Measurements from ENCODE around the gene ARHGAP44.
A peak's percentile ranks its signal among the peaks of the same experiment; 100 is the strongest.

ARHGAP44 gene

GRCh38 chr17:12967962-12968361 lies 178.7 kb downstream of the ARHGAP44 start:
- H3K9me3 ChIP-seq (ENCODE audit: insufficient read depth, low read depth, low read length): no peaks in the 10 kb centered on the region
- no peak overlapping the region for H3K18ac ChIP-seq (ENCODE audit: low read length)
- WGBS (ENCODE audit: extremely low coverage, insufficient coverage, insufficient read length): no CpG with 5 or more reads among the region's 11 CpGs
- no peak overlapping the region for H2BK12ac ChIP-seq (ENCODE audit: low read length)
- no peak overlapping the region for H2AFZ ChIP-seq (ENCODE audit: insufficient read depth, low read length, poor library complexity)
- peaks cover 0 to 5% of the 10 kb centered on the region in 2 experiments for H3K36me3 ChIP-seq (ENCODE audit: control insufficient read depth in 1 of 2, insufficient read depth in 2 of 2, low read length in 2 of 2)
- H3K79me1 ChIP-seq (ENCODE audit: low read length): no peaks in the 10 kb centered on the region
- no peak overlapping the region for H3K4ac ChIP-seq (ENCODE audit: low read depth, low read length)
- H4K91ac ChIP-seq (ENCODE audit: low read depth, low read length): no peak overlapping the region
- no peak overlapping the region for H3K14ac ChIP-seq (ENCODE audit: low read length)
- H2AK5ac ChIP-seq (ENCODE audit: low read length): no peak overlapping the region
- H3K4me3 ChIP-seq (ENCODE audit: low read depth, low read length): no peak overlapping the region
- no peak overlapping the region for H4K8ac ChIP-seq (ENCODE audit: low read depth, low read length)
- H3K79me2 ChIP-seq (ENCODE audit: control insufficient read depth, insufficient read depth, low read length, poor library complexity): no peaks in the 10 kb centered on the region
- H3K27ac ChIP-seq (ENCODE audit: low read depth, low read length): no peak overlapping the region
- DNase-seq: no peak
- H3K27me3 ChIP-seq (ENCODE audit: insufficient read depth, low read length): no peaks in the 10 kb centered on the region
- no peak overlapping the region for H2BK120ac ChIP-seq (ENCODE audit: insufficient read depth, low read length, poor library complexity)
- H2BK5ac ChIP-seq (ENCODE audit: low read depth, low read length, poor library complexity): no peak overlapping the region
- H3K23ac ChIP-seq (ENCODE audit: low read length): no peak overlapping the region
- no peak overlapping the region for H4K12ac ChIP-seq (ENCODE audit: low read depth, low read length)
- H3K9ac ChIP-seq (ENCODE audit: low read length): no peak overlapping the region
- H3K4me2 ChIP-seq (ENCODE audit: low read length): no peak overlapping the region
- no peaks in the 10 kb centered on the region for H3K4me1 ChIP-seq (ENCODE audit: control insufficient read depth in 1 of 2, insufficient read depth in 2 of 2, low read length in 2 of 2)

DNA sequence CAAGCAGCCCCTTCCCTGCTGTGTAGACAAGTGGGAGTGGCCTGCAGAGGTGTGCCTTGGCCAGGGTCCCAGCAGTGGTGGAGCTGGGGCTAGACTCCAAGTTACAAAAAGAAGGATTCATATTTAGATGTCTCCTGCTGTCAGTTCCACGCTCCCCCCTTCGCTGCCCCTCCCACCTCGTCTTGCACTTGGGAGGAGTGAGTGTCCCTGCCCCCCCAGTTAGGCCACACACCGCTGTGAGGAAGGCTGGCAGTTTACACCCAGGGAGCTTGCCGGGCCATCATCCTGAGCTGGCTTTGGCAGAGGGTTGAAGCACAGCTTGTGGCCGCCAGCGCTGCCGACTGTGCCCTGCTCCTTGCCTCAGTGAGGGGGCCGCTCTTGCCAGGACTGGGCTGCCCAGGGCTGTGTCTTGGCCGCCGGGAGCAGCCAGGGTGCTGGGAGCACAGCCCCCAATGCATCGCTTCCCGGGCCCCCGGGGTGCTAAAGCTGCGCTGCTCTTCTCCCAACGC lies 184.3 kb downstream of the ARHGAP44 start:
- WGBS (ENCODE audit: extremely low coverage, insufficient coverage, insufficient read length): no CpG with 5 or more reads among the region's 16 CpGs
- Histone ChIP-seq H3K9ac (ENCODE audit: low read length) (no peak overlapping the region), H3K4ac (ENCODE audit: low read depth, low read length) (no peak overlapping the region)

GRCh38 chr17:12974005-12974531 lies 184.8 kb downstream of the ARHGAP44 start:
- no peaks in the 10 kb centered on the region for H3K79me1 ChIP-seq (ENCODE audit: low read length)
- H3K9me3 ChIP-seq (ENCODE audit: insufficient read depth, low read depth, low read length): peaks cover 2% of the 10 kb centered on the region

More for the DNA sequence above, 184.3 kb downstream of the ARHGAP44 start:
- Histone ChIP-seq H3K9me3 (ENCODE audit: insufficient read depth, low read depth, low read length) (peaks cover 2% of the 10 kb centered on the region), H2AFZ (ENCODE audit: insufficient read depth, low read length, poor library complexity) (peak overlapping the region; percentile 23), H3K27ac (ENCODE audit: low read depth, low read length) (no peak overlapping the region), H3K79me1 (ENCODE audit: low read length) (no peaks in the 10 kb centered on the region), H4K91ac (ENCODE audit: low read depth, low read length) (no peak overlapping the region), H4K8ac (ENCODE audit: low read depth, low read length) (no peak overlapping the region), H3K18ac (ENCODE audit: low read length) (no peak overlapping the region), H2BK120ac (ENCODE audit: insufficient read depth, low read length, poor library complexity) (no peak overlapping the region), H2BK5ac (ENCODE audit: low read depth, low read length, poor library complexity) (no peak overlapping the region), H3K14ac (ENCODE audit: low read length) (no peak overlapping the region), H2AK5ac (ENCODE audit: low read length) (no peak overlapping the region), H3K27me3 (ENCODE audit: insufficient read depth, low read length) (no peaks in the 10 kb centered on the region), H2BK12ac (ENCODE audit: low read length) (no peak overlapping the region), H3K79me2 (ENCODE audit: control insufficient read depth, insufficient read depth, low read length, poor library complexity) (no peaks in the 10 kb centered on the region), H3K4me2 (ENCODE audit: low read length) (peak overlapping the region; percentile 62), H4K12ac (ENCODE audit: low read depth, low read length) (no peak overlapping the region), H3K4me1 (ENCODE audit: control insufficient read depth in 1 of 2, insufficient read depth in 2 of 2, low read length in 2 of 2) (peaks cover 3 to 15% of the 10 kb centered on the region in 2 experiments), H3K36me3 (ENCODE audit: control insufficient read depth in 1 of 2, insufficient read depth in 2 of 2, low read length in 2 of 2) (no peaks in the 10 kb centered on the region), H3K23ac (ENCODE audit: low read length) (no peak overlapping the region), H3K4me3 (ENCODE audit: low read depth, low read length) (no peak overlapping the region)
- no peak for DNase-seq

DNA sequence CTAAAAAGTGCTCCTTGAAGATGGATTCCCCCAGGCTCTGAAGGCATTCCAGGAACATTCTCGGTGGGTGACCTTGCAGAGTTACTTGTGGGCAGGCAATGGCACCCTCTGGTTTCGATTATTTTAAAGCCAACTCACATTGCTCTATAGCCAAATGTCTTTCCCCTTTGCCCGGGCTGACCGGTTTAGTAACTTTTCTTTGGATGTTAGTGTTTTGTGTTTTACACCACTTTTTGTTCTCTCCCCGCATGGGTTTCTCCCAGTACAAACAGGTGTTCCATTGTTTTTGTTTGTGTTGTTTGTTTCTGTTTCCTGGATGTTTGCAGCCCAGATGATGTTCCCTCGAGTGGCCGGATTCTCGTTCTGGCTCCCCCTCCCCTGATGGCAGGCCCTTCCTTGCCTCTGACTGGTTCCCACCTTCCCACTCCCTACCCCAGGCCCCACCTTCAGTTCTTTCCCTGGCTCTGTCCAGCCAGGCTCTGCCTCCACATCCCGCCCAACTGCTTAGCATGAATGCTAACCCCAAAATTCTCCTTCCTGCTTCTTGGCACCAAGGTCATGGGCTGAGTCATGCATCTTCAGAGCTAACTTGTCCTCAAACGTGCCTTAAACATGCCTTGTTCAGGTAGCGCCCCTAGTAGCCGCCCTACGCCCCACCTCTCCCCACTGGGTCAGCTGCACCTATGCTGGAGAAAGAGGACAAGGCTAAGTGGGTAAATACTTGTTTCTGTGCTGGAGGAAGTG lies 187.9 kb downstream of the ARHGAP44 start:
- Histone ChIP-seq H2BK12ac (ENCODE audit: low read length) (no peak overlapping the region), H3K9me3 (ENCODE audit: insufficient read depth, low read depth, low read length) (peaks cover 2% of the 10 kb centered on the region), H3K79me1 (ENCODE audit: low read length) (no peaks in the 10 kb centered on the region), H4K91ac (ENCODE audit: low read depth, low read length) (no peak overlapping the region), H3K79me2 (ENCODE audit: control insufficient read depth, insufficient read depth, low read length, poor library complexity) (no peaks in the 10 kb centered on the region), H3K18ac (ENCODE audit: low read length) (no peak overlapping the region), H3K4ac (ENCODE audit: low read depth, low read length) (no peak overlapping the region), H3K4me1 (ENCODE audit: control insufficient read depth in 1 of 2, insufficient read depth in 2 of 2, low read length in 2 of 2) (peaks cover 3 to 15% of the 10 kb centered on the region in 2 experiments), H4K8ac (ENCODE audit: low read depth, low read length) (no peak overlapping the region), H3K14ac (ENCODE audit: low read length) (no peak overlapping the region), H3K36me3 (ENCODE audit: control insufficient read depth in 1 of 2, insufficient read depth in 2 of 2, low read length in 2 of 2) (no peaks in the 10 kb centered on the region), H3K27ac (ENCODE audit: low read depth, low read length) (no peak overlapping the region), H3K9ac (ENCODE audit: low read length) (no peak overlapping the region), H3K4me3 (ENCODE audit: low read depth, low read length) (no peak overlapping the region), H3K27me3 (ENCODE audit: insufficient read depth, low read length) (no peaks in the 10 kb centered on the region), H2BK5ac (ENCODE audit: low read depth, low read length, poor library complexity) (no peak overlapping the region), H2AFZ (ENCODE audit: insufficient read depth, low read length, poor library complexity) (no peak overlapping the region), H4K12ac (ENCODE audit: low read depth, low read length) (no peak overlapping the region), H2AK5ac (ENCODE audit: low read length) (no peak overlapping the region), H3K4me2 (ENCODE audit: low read length) (no peak overlapping the region), H3K23ac (ENCODE audit: low read length) (no peak overlapping the region), H2BK120ac (ENCODE audit: insufficient read depth, low read length, poor library complexity) (no peak overlapping the region)
- WGBS (ENCODE audit: extremely low coverage, insufficient coverage, insufficient read length): no CpG with 5 or more reads among the region's 13 CpGs
- DNase-seq: peak in 1 of 2 donors; percentile 16

More at GRCh38 chr17:12974005-12974531, 184.8 kb downstream of the ARHGAP44 start:
- Histone ChIP-seq H4K12ac (ENCODE audit: low read depth, low read length) (no peak overlapping the region), H4K8ac (ENCODE audit: low read depth, low read length) (no peak overlapping the region), H3K79me2 (ENCODE audit: control insufficient read depth, insufficient read depth, low read length, poor library complexity) (no peaks in the 10 kb centered on the region), H3K4ac (ENCODE audit: low read depth, low read length) (no peak overlapping the region), H3K4me2 (ENCODE audit: low read length) (peak overlapping the region; percentile 62), H2BK12ac (ENCODE audit: low read length) (no peak overlapping the region), H2AK5ac (ENCODE audit: low read length) (no peak overlapping the region), H3K36me3 (ENCODE audit: control insufficient read depth in 1 of 2, insufficient read depth in 2 of 2, low read length in 2 of 2) (no peaks in the 10 kb centered on the region), H3K4me1 (ENCODE audit: control insufficient read depth in 1 of 2, insufficient read depth in 2 of 2, low read length in 2 of 2) (peaks cover 3 to 15% of the 10 kb centered on the region in 2 experiments), H2BK120ac (ENCODE audit: insufficient read depth, low read length, poor library complexity) (no peak overlapping the region), H2BK5ac (ENCODE audit: low read depth, low read length, poor library complexity) (no peak overlapping the region), H3K14ac (ENCODE audit: low read length) (no peak overlapping the region), H2AFZ (ENCODE audit: insufficient read depth, low read length, poor library complexity) (peak overlapping the region; percentile 23), H3K18ac (ENCODE audit: low read length) (no peak overlapping the region), H3K27me3 (ENCODE audit: insufficient read depth, low read length) (no peaks in the 10 kb centered on the region), H3K27ac (ENCODE audit: low read depth, low read length) (no peak overlapping the region), H4K91ac (ENCODE audit: low read depth, low read length) (no peak overlapping the region), H3K23ac (ENCODE audit: low read length) (no peak overlapping the region), H3K4me3 (ENCODE audit: low read depth, low read length) (no peak overlapping the region), H3K9ac (ENCODE audit: low read length) (no peak overlapping the region)
- no peak for DNase-seq
- WGBS (ENCODE audit: extremely low coverage, insufficient coverage, insufficient read length): no CpG with 5 or more reads among the region's 40 CpGs
